Activated CD8-positive, alpha-beta memory T cell treated with anti-CD3 and anti-CD28 coated beads, Interleukin-2, amount 50 U/mL, for 24 hours (primary cell): ENCODE data around the gene DDX4.
"Not testable (repeated sequence)": the region's sequence is repeated elsewhere in the genome, so short reads cannot be mapped to it uniquely, and the experiment has no call there.

Source experiments
- DNase-seq: peaks from one replicate; pipeline ENCODE4 v3.0.0-alpha.2; 2020; ENCODE audit errors: extremely low read depth

DDX4 gene

GRCh38 chr5:55737793-55738192, at the start of gene DDX4:
Gene DDX4, plus strand, starts transcription at chr5:55738061. Its CDS starts 903 bp downstream, at chr5:55738964.
- no peak for DNase-seq

- DNase-seq = no peak
These were observed 46.4 kb upstream of the DDX4 start for GRCh38 chr5:55691265-55692105.

GRCh38 chr5:55692106-55692417, 45.8 kb upstream of the DDX4 start:
- DNase-seq = no peak

GRCh38 chr5:55692509-55692908, 45.4 kb upstream of the DDX4 start:
- no peak for DNase-seq

GRCh38 chr5:55694152-55694830, 43.6 kb upstream of the DDX4 start:
- no peak for DNase-seq

- DNase-seq = not testable (repeated sequence)
These were observed 41.2 kb upstream of the DDX4 start for GRCh38 chr5:55696704-55697103.

GRCh38 chr5:55699041-55699688, 38.7 kb upstream of the DDX4 start:
- no peak for DNase-seq

- no peak for DNase-seq
These were observed 37.1 kb upstream of the DDX4 start for GRCh38 chr5:55700745-55701144.

GRCh38 chr5:55701462-55702103, 36.3 kb upstream of the DDX4 start:
- DNase-seq = no peak

- DNase-seq = no peak
These were observed 35.1 kb upstream of the DDX4 start for GRCh38 chr5:55702598-55703345.

GRCh38 chr5:55706230-55706629, 31.6 kb upstream of the DDX4 start:
- DNase-seq = no peak

GRCh38 chr5:55708732-55709131, 29.1 kb upstream of the DDX4 start:
- DNase-seq = no peak

- DNase-seq = no peak
These were observed 26.3 kb upstream of the DDX4 start for GRCh38 chr5:55711507-55712022.

GRCh38 chr5:55712023-55712859, 25.6 kb upstream of the DDX4 start, which contains the start of gene SLC38A9:
Gene SLC38A9, minus strand, starts transcription at chr5:55712324. Its CDS starts 14,366 bp downstream, at chr5:55697958.
- peak; percentile 78 for DNase-seq

- no peak for DNase-seq
These were observed 24.0 kb upstream of the DDX4 start for GRCh38 chr5:55713871-55714270.

GRCh38 chr5:55714339-55714738, 23.5 kb upstream of the DDX4 start:
- DNase-seq = no peak

- no peak for DNase-seq
These were observed 23.1 kb upstream of the DDX4 start for GRCh38 chr5:55714749-55715148.

- no peak for DNase-seq
These were observed 22.3 kb upstream of the DDX4 start for GRCh38 chr5:55715519-55716078.

GRCh38 chr5:55719026-55719425, 18.8 kb upstream of the DDX4 start:
- not testable (repeated sequence) for DNase-seq

- no peak for DNase-seq
These were observed 17.6 kb upstream of the DDX4 start for GRCh38 chr5:55720188-55720703.
